HG03280 (cell line): ENCODE data around the gene MICALL2.

Source experiments
- ATAC-seq: cut with Tn5 transposase; IDR thresholded peaks from one replicate; pipeline ENCODE4 v1.9.1; 2021; ENCODE audit warnings: mild to moderate bottlenecking, moderate library complexity; ENCODE audit not compliant: unreplicated experiment

Gene MICALL2

GRCh38 chr7:1493571-1493970, 34.3 kb upstream of the MICALL2 start:
- ATAC-seq, result no peak

- ATAC-seq, result no peak
These were observed 33.9 kb upstream of the MICALL2 start for GRCh38 chr7:1493129-1493528.

- ATAC-seq, result no peak
These were observed 33.4 kb upstream of the MICALL2 start for GRCh38 chr7:1492640-1493039.

GRCh38 chr7:1492221-1492620, 33.0 kb upstream of the MICALL2 start:
- no peak for ATAC-seq

- no peak for ATAC-seq
These were observed 31.6 kb upstream of the MICALL2 start for GRCh38 chr7:1490837-1491236.

GRCh38 chr7:1489336-1489735, 30.1 kb upstream of the MICALL2 start:
- no peak for ATAC-seq

GRCh38 chr7:1488016-1488415, 28.7 kb upstream of the MICALL2 start:
- no peak for ATAC-seq

- ATAC-seq, result no peak
These were observed 28.2 kb upstream of the MICALL2 start for GRCh38 chr7:1487466-1487865.

GRCh38 chr7:1486571-1486970, 27.3 kb upstream of the MICALL2 start:
- no peak for ATAC-seq

GRCh38 chr7:1485156-1485555, 25.9 kb upstream of the MICALL2 start:
- no peak for ATAC-seq

- no peak for ATAC-seq
These were observed 25.3 kb upstream of the MICALL2 start for GRCh38 chr7:1484569-1484968.

- ATAC-seq, result no peak
These were observed 24.6 kb upstream of the MICALL2 start for GRCh38 chr7:1483536-1484505.

GRCh38 chr7:1483079-1483478, 23.8 kb upstream of the MICALL2 start:
- ATAC-seq, result no peak

GRCh38 chr7:1481300-1481699, 22.0 kb upstream of the MICALL2 start:
- ATAC-seq, result no peak

GRCh38 chr7:1480670-1481069, 21.4 kb upstream of the MICALL2 start:
- ATAC-seq, result no peak

GRCh38 chr7:1479287-1479686, 20.0 kb upstream of the MICALL2 start:
- no peak for ATAC-seq

- ATAC-seq, result no peak
These were observed 19.2 kb upstream of the MICALL2 start for GRCh38 chr7:1478480-1478879.

GRCh38 chr7:1476859-1477258, 17.6 kb upstream of the MICALL2 start:
- ATAC-seq, result no peak

GRCh38 chr7:1475991-1476390, 16.7 kb upstream of the MICALL2 start:
- no peak for ATAC-seq

- ATAC-seq, result no peak
These were observed 16.1 kb upstream of the MICALL2 start for GRCh38 chr7:1475393-1475792.

GRCh38 chr7:1474736-1475135, 15.5 kb upstream of the MICALL2 start:
- no peak for ATAC-seq

GRCh38 chr7:1473864-1474512, 14.7 kb upstream of the MICALL2 start:
- peak; percentile 51 for ATAC-seq
